GM18861 (cell line): ENCODE measurements around the gene PLAGL2.

ENCODE experiments used
- ATAC-seq: cut with Tn5 transposase; IDR thresholded peaks from one replicate; pipeline ENCODE4 v1.9.1; 2021; ENCODE audit not compliant: unreplicated experiment

Gene PLAGL2

DNA sequence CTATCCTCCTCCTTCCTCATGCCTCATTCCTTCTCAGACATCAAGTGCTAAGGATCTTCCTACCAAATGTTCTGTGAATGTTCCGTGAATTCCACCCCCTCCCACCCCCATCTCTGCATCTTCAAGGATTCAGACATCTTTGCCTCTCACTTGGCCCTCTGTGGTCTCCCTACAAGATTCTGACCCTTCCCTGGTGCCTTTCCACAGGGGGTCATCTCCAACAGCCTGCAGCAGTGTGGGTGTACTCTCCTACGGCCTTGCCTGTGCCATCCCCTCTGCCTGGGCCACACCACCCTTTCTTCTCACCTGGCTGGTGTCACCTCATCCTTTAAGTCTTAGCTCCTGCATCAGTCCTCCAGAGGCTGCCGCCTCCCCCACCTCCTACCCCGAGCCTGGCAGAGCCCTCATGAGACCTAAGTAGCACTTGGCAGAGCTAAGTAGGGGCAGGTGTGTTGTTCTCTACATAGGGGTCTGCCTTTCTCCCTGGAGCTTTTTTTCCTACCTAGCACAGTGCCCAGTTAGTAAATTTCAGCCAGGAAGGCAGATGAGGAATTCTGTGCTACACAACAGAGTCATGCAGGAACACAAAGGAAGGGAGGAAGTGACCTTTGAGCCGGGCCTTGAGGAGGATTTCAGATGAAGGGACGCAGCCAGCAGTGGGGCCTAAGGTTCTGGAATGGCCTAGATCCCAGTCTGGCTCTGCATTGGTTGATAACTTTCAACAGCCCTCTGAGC is 55.0 kb downstream of the PLAGL2 start:
- ATAC-seq = no peak

DNA sequence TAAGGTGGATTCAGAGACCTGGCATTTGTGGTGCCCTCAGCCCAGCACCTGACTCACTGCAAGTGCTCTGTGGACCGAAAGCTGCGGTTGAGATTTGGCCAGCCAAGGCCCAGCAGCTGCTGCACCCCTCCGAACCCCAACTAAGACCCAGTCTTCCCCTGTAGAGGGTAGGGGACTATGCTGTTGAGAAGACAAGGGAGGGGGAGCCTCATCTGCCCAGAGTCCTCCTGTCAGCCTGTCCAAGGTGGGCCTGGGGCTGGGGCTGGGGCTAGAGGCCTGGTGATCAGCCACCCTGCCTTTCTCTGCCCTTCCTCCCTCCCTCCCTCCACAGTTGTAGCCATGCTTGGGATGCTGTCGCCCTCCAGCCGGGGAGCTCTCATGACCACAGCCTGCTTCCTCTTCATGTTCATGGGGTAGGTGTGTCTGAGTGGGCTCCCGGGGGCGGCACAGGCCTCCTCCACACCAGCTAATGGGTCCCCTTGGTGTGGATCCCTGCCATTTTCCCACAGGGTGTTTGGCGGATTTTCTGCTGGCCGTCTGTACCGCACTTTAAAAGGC is 57.2 kb downstream of the PLAGL2 start:
- no peak for ATAC-seq

GRCh38 chr20:32149566-32150170 is 57.9 kb downstream of the PLAGL2 start:
- ATAC-seq = no peak

GRCh38 chr20:32144898-32145662 is 62.5 kb downstream of the PLAGL2 start:
- no peak for ATAC-seq

DNA sequence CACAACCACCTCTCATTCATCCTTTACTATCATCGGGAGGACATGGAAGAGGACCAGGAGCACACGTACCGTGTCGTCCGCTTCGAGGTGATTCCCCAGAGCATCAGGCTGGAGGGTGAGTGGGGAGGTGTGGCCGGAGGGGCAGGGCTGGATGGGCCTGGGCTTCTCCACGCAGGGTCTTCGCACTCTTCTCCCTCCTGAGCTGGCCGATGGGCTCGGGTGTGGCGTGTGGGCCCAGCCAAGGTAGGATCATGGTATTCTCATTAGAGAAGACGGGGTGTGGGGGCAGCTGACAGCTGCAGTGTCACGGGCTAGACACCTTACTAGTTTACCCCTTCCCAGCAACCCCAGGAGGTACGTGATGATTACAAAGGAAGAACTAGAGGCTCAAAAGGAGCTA is 64.6 kb downstream of the PLAGL2 start:
- no peak for ATAC-seq
